Measurements from ENCODE around the gene TMC3.
"Not testable (repeated sequence)": the region's sequence is repeated elsewhere in the genome, so short reads cannot be mapped to it uniquely, and the experiment has no call there.

DNA sequence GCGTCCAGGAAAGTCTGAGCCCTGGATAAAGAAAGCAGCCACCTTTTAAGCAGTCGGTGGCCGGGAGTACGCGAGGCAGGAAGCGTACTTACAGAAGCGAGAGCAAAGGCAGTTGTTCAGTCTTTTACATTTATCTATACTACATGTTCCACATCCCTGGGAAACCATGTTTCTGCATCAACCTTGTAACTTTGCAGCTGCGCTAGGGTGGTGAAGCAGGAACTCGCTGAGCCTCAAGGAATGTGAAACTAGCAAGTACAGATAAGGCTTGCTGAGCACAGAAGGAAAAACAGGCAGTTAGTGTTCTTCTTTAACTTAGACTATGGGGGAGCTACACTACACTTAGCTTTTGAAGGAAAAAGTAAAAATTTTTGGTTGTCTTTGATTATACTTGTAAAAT is 42.9 kb downstream of the TMC3 start:
- TF ChIP-seq, protein P1, sequence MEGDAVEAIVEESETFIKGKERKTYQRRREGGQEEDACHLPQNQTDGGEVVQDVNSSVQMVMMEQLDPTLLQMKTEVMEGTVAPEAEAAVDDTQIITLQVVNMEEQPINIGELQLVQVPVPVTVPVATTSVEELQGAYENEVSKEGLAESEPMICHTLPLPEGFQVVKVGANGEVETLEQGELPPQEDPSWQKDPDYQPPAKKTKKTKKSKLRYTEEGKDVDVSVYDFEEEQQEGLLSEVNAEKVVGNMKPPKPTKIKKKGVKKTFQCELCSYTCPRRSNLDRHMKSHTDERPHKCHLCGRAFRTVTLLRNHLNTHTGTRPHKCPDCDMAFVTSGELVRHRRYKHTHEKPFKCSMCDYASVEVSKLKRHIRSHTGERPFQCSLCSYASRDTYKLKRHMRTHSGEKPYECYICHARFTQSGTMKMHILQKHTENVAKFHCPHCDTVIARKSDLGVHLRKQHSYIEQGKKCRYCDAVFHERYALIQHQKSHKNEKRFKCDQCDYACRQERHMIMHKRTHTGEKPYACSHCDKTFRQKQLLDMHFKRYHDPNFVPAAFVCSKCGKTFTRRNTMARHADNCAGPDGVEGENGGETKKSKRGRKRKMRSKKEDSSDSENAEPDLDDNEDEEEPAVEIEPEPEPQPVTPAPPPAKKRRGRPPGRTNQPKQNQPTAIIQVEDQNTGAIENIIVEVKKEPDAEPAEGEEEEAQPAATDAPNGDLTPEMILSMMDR (IDR thresholded peaks at IDR 0.05; ENCODE audit: poor library complexity) = not testable (repeated sequence)
- TF ChIP-seq EZH2 (IDR thresholded peaks at IDR 0.05; ENCODE audit: borderline replicate concordance) = not testable (repeated sequence)

Measured in hepatocyte (in vitro differentiated cells).